ENCODE measurements around the gene CECR2.

Gene CECR2

GRCh38 chr22:17586831-17587440 lies 217.7 kb downstream of the CECR2 start:
- no peak overlapping the region for H2AFZ ChIP-seq (ENCODE audit: low read depth, low read length)
- no peak for TF ChIP-seq CTCF (IDR thresholded peaks at IDR 0.05; ENCODE audit: borderline replicate concordance, extremely low read depth, low read length, poor library complexity, severe bottlenecking)
- no peak for TF ChIP-seq EZH2 (IDR thresholded peaks at IDR 0.05; ENCODE audit: borderline replicate concordance, low read depth, low read length, severe bottlenecking)
- DNase-seq (no peak), ATAC-seq (ENCODE audit: insufficient read depth, low read depth) (no peak)
- no peaks in the 10 kb centered on the region for H3K9me3 ChIP-seq (ENCODE audit: insufficient read depth, low read length, severe bottlenecking)
- H3K4me2 ChIP-seq (ENCODE audit: insufficient read depth, low read length): no peak overlapping the region
- H3K27me3 ChIP-seq (ENCODE audit: insufficient read depth, low read length, poor library complexity): no peaks in the 10 kb centered on the region
- no peaks in the 10 kb centered on the region for H4K20me1 ChIP-seq (ENCODE audit: insufficient read depth, low read length)
- H3K4me1 ChIP-seq (ENCODE audit: insufficient read depth, low read length): no peaks in the 10 kb centered on the region
- H3K27ac ChIP-seq (ENCODE audit: low read length): no peak overlapping the region
- peaks cover 13% of the 10 kb centered on the region for H3K36me3 ChIP-seq (ENCODE audit: insufficient read depth, low read length)
- no peak overlapping the region for H3K9ac ChIP-seq (ENCODE audit: low read depth, low read length)
- H3K79me2 ChIP-seq (ENCODE audit: insufficient read depth, low read length): no peaks in the 10 kb centered on the region
- no peak overlapping the region for H3K4me3 ChIP-seq (ENCODE audit: low read depth in 1 of 2, low read length in 2 of 2)

- H3K9ac ChIP-seq (ENCODE audit: low read depth, low read length): no peak overlapping the region
- DNase-seq (no peak), ATAC-seq (ENCODE audit: insufficient read depth, low read depth) (no peak)
- peaks cover 20% of the 10 kb centered on the region for H3K36me3 ChIP-seq (ENCODE audit: insufficient read depth, low read length)
- TF ChIP-seq CTCF (IDR thresholded peaks at IDR 0.05; ENCODE audit: borderline replicate concordance, extremely low read depth, low read length, poor library complexity, severe bottlenecking) (no peak), EZH2 (IDR thresholded peaks at IDR 0.05; ENCODE audit: borderline replicate concordance, low read depth, low read length, severe bottlenecking) (no peak)
- no peak overlapping the region for H3K27ac ChIP-seq (ENCODE audit: low read length)
- no peak overlapping the region for H3K4me3 ChIP-seq (ENCODE audit: low read depth in 1 of 2, low read length in 2 of 2)
- H3K9me3 ChIP-seq (ENCODE audit: insufficient read depth, low read length, severe bottlenecking): no peaks in the 10 kb centered on the region
- H3K4me1 ChIP-seq (ENCODE audit: insufficient read depth, low read length): no peaks in the 10 kb centered on the region
- H3K27me3 ChIP-seq (ENCODE audit: insufficient read depth, low read length, poor library complexity): no peaks in the 10 kb centered on the region
- H2AFZ ChIP-seq (ENCODE audit: low read depth, low read length): no peak overlapping the region
- H3K4me2 ChIP-seq (ENCODE audit: insufficient read depth, low read length): no peak overlapping the region
- no peaks in the 10 kb centered on the region for H4K20me1 ChIP-seq (ENCODE audit: insufficient read depth, low read length)
- no peaks in the 10 kb centered on the region for H3K79me2 ChIP-seq (ENCODE audit: insufficient read depth, low read length)
Measured at GRCh38 chr22:17587629-17588028, 218.4 kb downstream of the CECR2 start.

DNA sequence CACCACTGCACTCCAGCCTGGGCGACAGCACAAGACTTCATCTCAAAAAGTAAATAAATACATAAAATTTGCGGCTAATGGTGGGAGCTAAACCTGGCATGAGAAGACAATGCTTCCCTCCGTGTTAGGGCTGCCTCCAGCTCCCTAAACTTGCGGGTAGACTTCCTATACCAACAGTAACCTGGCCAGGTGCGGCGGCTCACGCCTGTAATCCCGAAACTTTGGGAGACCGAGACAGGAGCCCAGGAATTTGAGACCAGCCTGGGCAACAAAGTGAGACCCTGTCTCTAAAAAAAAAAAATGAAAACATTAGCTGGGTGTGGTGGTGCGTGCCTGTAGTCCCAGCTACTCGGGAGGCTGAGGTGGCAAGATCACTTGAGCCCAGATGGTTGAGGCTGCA lies 219.3 kb downstream of the CECR2 start:
- Histone ChIP-seq H3K9me3 (ENCODE audit: insufficient read depth, low read length, severe bottlenecking) (no peaks in the 10 kb centered on the region), H3K4me3 (ENCODE audit: low read depth in 1 of 2, low read length in 2 of 2) (no peak overlapping the region), H3K27ac (ENCODE audit: low read length) (no peak overlapping the region), H3K27me3 (ENCODE audit: insufficient read depth, low read length, poor library complexity) (no peaks in the 10 kb centered on the region), H3K4me1 (ENCODE audit: insufficient read depth, low read length) (no peaks in the 10 kb centered on the region), H2AFZ (ENCODE audit: low read depth, low read length) (no peak overlapping the region), H3K79me2 (ENCODE audit: insufficient read depth, low read length) (no peaks in the 10 kb centered on the region), H3K9ac (ENCODE audit: low read depth, low read length) (no peak overlapping the region), H4K20me1 (ENCODE audit: insufficient read depth, low read length) (no peaks in the 10 kb centered on the region), H3K4me2 (ENCODE audit: insufficient read depth, low read length) (no peak overlapping the region), H3K36me3 (ENCODE audit: insufficient read depth, low read length) (peaks cover 28% of the 10 kb centered on the region)
- TF ChIP-seq CTCF (IDR thresholded peaks at IDR 0.05; ENCODE audit: borderline replicate concordance, extremely low read depth, low read length, poor library complexity, severe bottlenecking): no peak
- no peak for TF ChIP-seq EZH2 (IDR thresholded peaks at IDR 0.05; ENCODE audit: borderline replicate concordance, low read depth, low read length, severe bottlenecking)
- ATAC-seq (ENCODE audit: insufficient read depth, low read depth) (no peak), DNase-seq (no peak)
